ENCODE data around the gene TMEM165. TPM values are rescaled to one million over a fixed set of nuclear protein-coding genes. Genes with fewer than 3 reads are reported as not detected.

The TMEM165 gene
- polyA plus RNA-seq, 1 donor (not counting 4 experiments of a cell fraction or from before 2014, with no cell fraction given) = 132 TPM

DNA sequence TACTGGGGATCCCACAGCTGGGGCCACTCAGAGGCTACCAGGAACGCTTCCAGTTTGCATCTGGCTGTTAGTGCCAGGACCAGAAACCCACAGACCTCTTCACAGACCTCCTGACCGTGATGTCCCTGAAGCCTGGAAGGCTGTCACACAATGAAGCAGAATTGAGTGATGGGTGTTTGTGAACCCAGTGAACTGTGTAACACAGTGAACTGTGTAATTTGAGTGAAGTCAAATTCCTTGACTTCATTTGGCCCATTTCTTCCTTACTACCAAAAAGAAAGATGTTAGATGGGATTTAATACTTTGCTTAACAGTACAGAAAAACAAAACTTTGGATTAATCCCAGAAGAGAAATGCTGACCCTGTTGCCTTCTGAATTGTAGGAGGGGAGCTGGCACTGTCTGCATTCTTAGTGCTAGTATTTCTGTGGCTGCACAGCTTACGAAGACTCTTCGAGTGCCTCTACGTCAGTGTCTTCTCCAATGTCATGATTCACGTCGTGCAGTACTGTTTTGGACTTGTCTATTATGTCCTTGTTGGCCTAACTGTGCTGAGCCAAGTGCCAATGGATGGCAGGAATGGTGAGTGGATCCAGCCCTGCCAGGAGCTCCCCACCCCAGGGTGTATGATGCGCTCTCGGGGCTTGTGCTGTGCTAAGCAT is 31.9 kb upstream of the TMEM165 start:
- no peak for TF ChIP-seq EZH2 (IDR thresholded peaks at IDR 0.05; ENCODE audit: low read length)
- dilution Hi-C loops (cut with MboI; ENCODE audit: extremely low pct_ligation_motif_present, low sequenced_read_pairs) = no loop called here
- Histone ChIP-seq H3K9me1 (ENCODE audit: control insufficient read depth, extremely low read depth, insufficient read depth, low read length) (no peaks in the 10 kb centered on the region), H3K9me3 (ENCODE audit: control insufficient read depth, low read depth, low read length) (no peaks in the 10 kb centered on the region), H3K79me2 (ENCODE audit: control insufficient read depth, insufficient read depth, low read length) (no peaks in the 10 kb centered on the region), H2AFZ (ENCODE audit: control insufficient read depth, low read length) (no peak overlapping the region), H3K9ac (ENCODE audit: control insufficient read depth, extremely low read depth, insufficient read depth, low read length) (no peak overlapping the region), H3K4me1 (ENCODE audit: control insufficient read depth, extremely low read depth, insufficient read depth, low read length) (peaks cover 13% of the 10 kb centered on the region), H4K20me1 (ENCODE audit: control insufficient read depth, extremely low read depth, insufficient read depth, low read length) (no peaks in the 10 kb centered on the region), H3K4me2 (ENCODE audit: control insufficient read depth, extremely low read depth, insufficient read depth, low read depth, low read length) (no peak overlapping the region), H3K27me3 (ENCODE audit: control insufficient read depth, extremely low read depth, insufficient read depth, low read length) (no peaks in the 10 kb centered on the region), H3K27ac (ENCODE audit: control insufficient read depth, insufficient read depth, low read length) (no peak overlapping the region), H3K36me3 (ENCODE audit: control insufficient read depth in 2 of 2, extremely low read depth in 1 of 2, insufficient read depth in 2 of 2, low read length in 2 of 2) (peaks cover 0 to 2% of the 10 kb centered on the region in 2 experiments), H3K4me3 (ENCODE audit: control insufficient read depth in 2 of 3, extremely low read depth in 1 of 3, insufficient read depth in 2 of 3, low read depth in 1 of 3, low read length in 3 of 3) (no peak overlapping the region)
- DNase-seq (ENCODE audit: low read depth, low spot score) (no peak), FAIRE-seq (no peak)

DNA sequence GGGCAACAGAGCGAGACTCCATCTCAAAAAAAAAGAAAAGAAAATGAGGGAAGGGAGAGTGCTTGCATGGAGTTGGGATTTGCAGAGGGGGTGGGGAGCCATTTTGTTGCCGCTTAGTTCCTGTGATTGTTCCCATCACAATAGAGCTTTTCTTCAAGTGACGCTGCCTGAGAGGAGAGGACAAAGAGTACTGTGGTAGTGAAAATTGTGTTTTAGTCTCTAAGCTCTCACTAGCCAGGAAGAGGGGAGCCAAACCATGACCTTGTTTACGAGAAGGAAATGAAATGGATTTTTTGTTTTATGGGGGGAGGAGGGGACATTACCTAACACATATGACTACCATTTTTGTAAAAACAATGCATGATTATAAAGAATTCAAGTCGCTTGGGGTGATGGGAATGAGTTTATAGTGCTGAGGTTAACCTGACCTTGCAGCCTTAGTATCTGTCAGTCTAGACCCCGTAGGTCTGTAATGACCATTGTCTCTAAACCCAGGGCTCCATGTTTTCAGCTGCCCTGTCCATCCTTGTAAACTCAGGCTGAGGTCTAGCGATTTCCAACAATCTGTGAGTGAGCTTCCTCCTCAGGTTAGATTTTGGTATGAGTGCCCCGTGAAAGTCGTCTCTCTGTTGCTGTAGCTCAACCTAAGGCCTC is 30.9 kb upstream of the TMEM165 start:
- no peak overlapping the region for H3K4me2 ChIP-seq (ENCODE audit: control insufficient read depth, extremely low read depth, insufficient read depth, low read depth, low read length)
- peaks cover 0 to 2% of the 10 kb centered on the region in 2 experiments for H3K36me3 ChIP-seq (ENCODE audit: control insufficient read depth in 2 of 2, extremely low read depth in 1 of 2, insufficient read depth in 2 of 2, low read length in 2 of 2)
- no peak overlapping the region for H3K4me3 ChIP-seq (ENCODE audit: control insufficient read depth in 2 of 3, extremely low read depth in 1 of 3, insufficient read depth in 2 of 3, low read depth in 1 of 3, low read length in 3 of 3)
- TF ChIP-seq, protein P1, sequence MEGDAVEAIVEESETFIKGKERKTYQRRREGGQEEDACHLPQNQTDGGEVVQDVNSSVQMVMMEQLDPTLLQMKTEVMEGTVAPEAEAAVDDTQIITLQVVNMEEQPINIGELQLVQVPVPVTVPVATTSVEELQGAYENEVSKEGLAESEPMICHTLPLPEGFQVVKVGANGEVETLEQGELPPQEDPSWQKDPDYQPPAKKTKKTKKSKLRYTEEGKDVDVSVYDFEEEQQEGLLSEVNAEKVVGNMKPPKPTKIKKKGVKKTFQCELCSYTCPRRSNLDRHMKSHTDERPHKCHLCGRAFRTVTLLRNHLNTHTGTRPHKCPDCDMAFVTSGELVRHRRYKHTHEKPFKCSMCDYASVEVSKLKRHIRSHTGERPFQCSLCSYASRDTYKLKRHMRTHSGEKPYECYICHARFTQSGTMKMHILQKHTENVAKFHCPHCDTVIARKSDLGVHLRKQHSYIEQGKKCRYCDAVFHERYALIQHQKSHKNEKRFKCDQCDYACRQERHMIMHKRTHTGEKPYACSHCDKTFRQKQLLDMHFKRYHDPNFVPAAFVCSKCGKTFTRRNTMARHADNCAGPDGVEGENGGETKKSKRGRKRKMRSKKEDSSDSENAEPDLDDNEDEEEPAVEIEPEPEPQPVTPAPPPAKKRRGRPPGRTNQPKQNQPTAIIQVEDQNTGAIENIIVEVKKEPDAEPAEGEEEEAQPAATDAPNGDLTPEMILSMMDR (optimal IDR thresholded peaks at IDR 0.05 in 1 of 3, IDR thresholded peaks at IDR 0.05 in 1 of 3, conservative IDR thresholded peaks at IDR 0.05 in 1 of 3; ENCODE audit: extremely low read depth in 1 of 3, insufficient read depth in 2 of 3, low read length in 3 of 3) = no peak
- no peak for TF ChIP-seq EZH2 (IDR thresholded peaks at IDR 0.05; ENCODE audit: low read length)
- no peaks in the 10 kb centered on the region for H3K27me3 ChIP-seq (ENCODE audit: control insufficient read depth, extremely low read depth, insufficient read depth, low read length)
- DNase-seq (ENCODE audit: low read depth, low spot score) (no peak), FAIRE-seq (no peak)
- no peaks in the 10 kb centered on the region for H3K79me2 ChIP-seq (ENCODE audit: control insufficient read depth, insufficient read depth, low read length)
- dilution Hi-C loops (cut with MboI; ENCODE audit: extremely low pct_ligation_motif_present, low sequenced_read_pairs) = no loop called here
- no peaks in the 10 kb centered on the region for H3K9me1 ChIP-seq (ENCODE audit: control insufficient read depth, extremely low read depth, insufficient read depth, low read length)
- no peaks in the 10 kb centered on the region for H4K20me1 ChIP-seq (ENCODE audit: control insufficient read depth, extremely low read depth, insufficient read depth, low read length)
- no peak overlapping the region for H3K27ac ChIP-seq (ENCODE audit: control insufficient read depth, insufficient read depth, low read length)
- H3K9ac ChIP-seq (ENCODE audit: control insufficient read depth, extremely low read depth, insufficient read depth, low read length) = no peak overlapping the region
- H3K4me1 ChIP-seq (ENCODE audit: control insufficient read depth, extremely low read depth, insufficient read depth, low read length) = peaks cover 4% of the 10 kb centered on the region
- H2AFZ ChIP-seq (ENCODE audit: control insufficient read depth, low read length) = no peak overlapping the region
- no peaks in the 10 kb centered on the region for H3K9me3 ChIP-seq (ENCODE audit: control insufficient read depth, low read depth, low read length)

Data from keratinocyte (primary cell).